NOMO-1 (cell line): Measurements from ENCODE around the gene OSTC.
"Not testable (repeated sequence)": the region's sequence is repeated elsewhere in the genome, so short reads cannot be mapped to it uniquely, and the experiment has no call there.

Experiments used
- DNase-seq, 2 experiments: peaks; one replicate each; lab custom pipeline; 2025; ENCODE audit not compliant: unreplicated experiment in 2 of 2; lab: John Stamatoyannopoulos, UW

The OSTC gene

DNA sequence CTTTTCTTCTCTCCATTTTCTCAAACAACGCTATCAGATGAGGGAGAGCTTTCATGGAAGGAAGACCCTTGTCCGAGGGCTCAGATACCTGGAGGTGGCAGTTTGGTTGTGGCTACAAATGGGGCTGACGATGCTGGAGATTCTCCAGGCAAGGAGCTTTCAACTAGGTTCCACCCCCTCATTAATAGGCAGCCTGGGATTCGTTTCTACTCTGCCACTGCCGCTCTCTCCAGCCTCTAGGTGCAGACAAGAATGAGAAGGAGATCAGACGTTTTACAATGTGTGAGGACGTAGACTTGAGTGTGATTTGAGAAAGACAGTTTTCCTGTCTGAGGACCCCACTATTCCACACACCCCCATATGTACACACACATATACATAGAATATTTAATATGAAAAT lies 59.3 kb downstream of the OSTC start:
- no peak for DNase-seq

DNA sequence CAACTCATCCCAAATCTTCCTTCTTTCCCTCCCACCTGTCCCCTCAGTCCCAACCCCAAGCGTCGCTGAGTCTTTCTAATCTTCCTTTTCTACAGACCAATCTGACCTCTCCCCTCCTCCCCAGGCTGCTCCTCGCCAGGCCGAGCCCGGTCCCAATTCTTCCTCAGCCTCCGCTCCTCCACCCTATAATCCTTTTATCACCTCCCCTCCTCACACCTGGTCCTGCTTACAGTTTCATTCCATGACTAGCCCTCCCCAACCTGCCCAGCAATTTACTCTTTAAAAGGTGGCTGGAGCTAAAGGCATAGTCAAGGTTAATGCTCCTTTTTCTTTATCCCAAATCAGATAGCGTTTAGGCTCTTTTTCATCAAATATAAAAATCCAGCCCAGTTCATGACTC lies 60.2 kb downstream of the OSTC start:
- not testable (repeated sequence) for DNase-seq

DNA sequence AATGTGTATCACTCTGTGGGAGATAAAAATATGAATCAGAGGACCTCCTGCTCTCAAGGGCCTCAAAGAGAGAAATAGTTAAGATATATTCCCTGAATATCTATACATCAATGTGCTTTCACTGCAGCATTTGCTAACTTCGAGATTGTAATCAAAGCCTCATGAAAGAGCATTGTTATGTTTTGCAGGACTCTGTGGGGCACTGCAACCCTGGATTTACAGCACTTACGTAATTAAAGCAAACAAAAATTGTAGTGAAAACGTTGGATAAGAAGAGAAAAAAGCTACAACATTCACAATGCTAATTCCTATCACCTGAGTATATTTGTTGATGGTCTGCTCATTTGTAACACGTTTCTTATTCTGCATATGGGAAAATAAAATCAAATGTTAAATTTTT lies 64.5 kb downstream of the OSTC start:
- no peak for DNase-seq

DNA sequence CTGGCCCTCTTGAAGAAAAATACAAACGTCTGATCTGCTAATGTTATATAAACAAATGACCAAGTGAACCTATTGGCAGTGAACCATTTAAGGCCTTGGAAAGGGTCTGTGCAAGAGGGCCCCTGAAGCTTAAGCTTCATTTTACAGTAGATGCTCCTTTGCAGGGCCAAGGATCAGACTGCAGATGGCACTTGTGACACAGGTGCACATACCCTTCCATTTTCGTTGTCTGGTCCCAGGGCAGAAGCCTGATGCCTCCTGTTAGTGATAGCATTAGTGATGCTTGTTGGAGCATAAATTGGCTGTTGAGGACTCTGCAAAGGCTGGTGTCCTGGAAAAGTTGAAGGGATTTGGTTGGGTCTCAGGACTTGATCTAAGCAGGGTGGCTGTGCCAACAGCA lies 65.9 kb downstream of the OSTC start:
- DNase-seq, result no peak

DNA sequence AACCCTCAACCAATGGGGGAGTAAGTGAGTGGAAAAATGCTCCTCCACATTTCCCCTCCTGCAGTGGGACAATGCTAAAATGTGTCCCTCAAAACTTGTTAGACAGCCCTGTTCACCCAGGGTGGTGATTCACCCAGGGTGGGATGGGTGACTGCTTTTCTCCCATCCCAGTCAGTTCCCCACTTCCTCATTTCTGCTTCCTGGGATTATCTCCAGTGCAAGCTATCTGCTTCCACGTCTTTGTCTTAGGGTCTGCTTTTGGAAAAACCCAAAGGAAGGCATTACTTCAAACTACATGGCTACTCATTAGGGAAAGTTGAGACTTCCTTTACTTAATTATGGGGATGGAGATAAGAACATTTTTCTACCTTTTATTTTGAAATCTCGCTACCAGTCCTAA lies 67.0 kb downstream of the OSTC start:
- no peak for DNase-seq
